GM20000 (cell line): ENCODE results near the gene NELL1.

Experiments
- DNase-seq: peaks from one replicate; pipeline ENCODE4 v3.0.0; 2012; ENCODE audit warnings: low spot score
- CTCF ChIP-seq: IDR thresholded peaks from 2 replicates; pipeline ENCODE4 v1.5.1; 2012; ENCODE audit warnings: mild to moderate bottlenecking, control low read depth; ENCODE audit errors: extremely low read depth, missing control alignments

The NELL1 gene

GRCh38 chr11:21105196-21105917, 436.0 kb downstream of the NELL1 start:
- no peak for DNase-seq
- TF ChIP-seq CTCF = no peak

DNA sequence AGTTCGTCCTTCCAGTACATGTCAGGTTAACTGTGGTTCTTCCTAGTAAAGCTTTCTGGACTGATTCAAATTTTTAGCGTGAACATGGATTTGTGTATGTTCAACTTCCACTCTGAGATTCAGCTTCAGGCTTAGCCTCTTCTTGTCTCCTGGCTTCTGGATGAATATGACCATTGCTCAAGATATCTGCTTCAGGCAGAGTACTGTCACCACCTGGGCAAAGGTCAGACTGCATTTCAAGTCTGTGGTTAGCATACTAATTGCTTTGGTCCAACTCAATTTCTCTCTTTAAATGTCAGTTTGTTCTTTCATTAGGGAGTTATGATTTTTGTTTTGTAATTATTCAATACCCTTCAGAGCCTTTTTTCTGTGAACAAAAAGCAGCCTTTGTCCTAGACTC, 440.0 kb downstream of the NELL1 start:
- no peak for DNase-seq
- no peak for TF ChIP-seq CTCF

DNA sequence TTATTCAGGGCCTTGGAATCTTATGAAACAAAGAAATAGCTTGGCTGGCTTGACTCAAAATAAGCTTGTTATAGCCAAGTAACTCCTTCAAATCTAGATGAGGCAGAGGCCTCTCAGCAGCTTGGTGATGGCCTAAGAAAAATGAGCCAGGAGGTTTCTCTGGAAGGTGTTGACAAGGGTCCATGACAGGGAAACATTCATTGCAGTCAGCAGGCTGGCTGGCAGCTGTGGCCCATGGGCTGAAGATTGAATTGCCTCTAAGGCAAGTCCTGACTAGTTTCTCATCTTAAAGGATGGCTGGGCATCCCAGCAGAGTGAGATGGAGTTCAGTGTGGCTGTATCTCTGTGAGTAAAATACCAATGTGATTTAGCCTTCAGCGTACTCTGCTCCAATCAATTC, 441.0 kb downstream of the NELL1 start:
- TF ChIP-seq CTCF = no peak
- no peak for DNase-seq

GRCh38 chr11:21113876-21114275, 444.5 kb downstream of the NELL1 start:
- no peak for TF ChIP-seq CTCF
- DNase-seq = no peak

- DNase-seq = no peak
- no peak for TF ChIP-seq CTCF
These were observed 446.6 kb downstream of the NELL1 start for GRCh38 chr11:21116009-21116408.

- no peak for TF ChIP-seq CTCF
- DNase-seq = no peak
These were observed 450.0 kb downstream of the NELL1 start for GRCh38 chr11:21119411-21119810.

DNA sequence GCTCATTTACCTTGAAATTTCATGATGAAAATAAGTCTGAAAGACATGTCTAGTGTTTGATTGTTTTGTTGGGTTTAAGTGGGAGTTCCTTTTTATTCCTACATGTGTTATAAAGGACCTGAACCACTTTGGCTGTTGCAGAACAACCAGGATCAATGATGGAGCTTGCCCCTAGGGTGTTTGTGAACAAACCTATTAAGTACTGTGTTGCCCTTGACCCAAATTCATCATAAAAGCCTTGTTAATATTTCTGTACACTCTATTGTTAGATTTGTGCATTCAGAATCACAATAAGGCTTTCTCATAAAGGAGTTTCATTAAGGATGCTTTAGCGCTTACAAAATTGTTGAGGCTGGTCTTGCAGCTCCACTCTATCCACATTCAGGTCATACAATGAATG, 452.6 kb downstream of the NELL1 start:
- DNase-seq = no peak
- TF ChIP-seq CTCF = no peak
